Activated CD8-positive, alpha-beta memory T cell treated with anti-CD3 and anti-CD28 coated beads for 4 hours (primary cell): ENCODE measurements around the gene ESR2.
"Not testable (repeated sequence)": the region's sequence is repeated elsewhere in the genome, so short reads cannot be mapped to it uniquely, and the experiment has no call there.

Source experiments
- DNase-seq, 2 donors: peaks; one replicate each; pipeline ENCODE4 v3.0.0-alpha.2; 2020; ENCODE audit warnings: low read depth in 2 of 2

ESR2 gene

GRCh38 chr14:64038841-64039542 lies 255.2 kb downstream of the ESR2 start:
- DNase-seq = no peak

- not testable (repeated sequence) for DNase-seq
These were observed 256.1 kb downstream of the ESR2 start for GRCh38 chr14:64037869-64038745.

- DNase-seq = no peak
These were observed 259.0 kb downstream of the ESR2 start for GRCh38 chr14:64035143-64035542.
